ENCODE results near the gene MYRIP. TPM values are rescaled to one million over a fixed set of nuclear protein-coding genes. Genes with fewer than 3 reads are reported as not detected.

Gene MYRIP
- total and polyA plus RNA-seq, 2 experiments from 2014 or later, result 1.5 to 1.8 TPM

DNA sequence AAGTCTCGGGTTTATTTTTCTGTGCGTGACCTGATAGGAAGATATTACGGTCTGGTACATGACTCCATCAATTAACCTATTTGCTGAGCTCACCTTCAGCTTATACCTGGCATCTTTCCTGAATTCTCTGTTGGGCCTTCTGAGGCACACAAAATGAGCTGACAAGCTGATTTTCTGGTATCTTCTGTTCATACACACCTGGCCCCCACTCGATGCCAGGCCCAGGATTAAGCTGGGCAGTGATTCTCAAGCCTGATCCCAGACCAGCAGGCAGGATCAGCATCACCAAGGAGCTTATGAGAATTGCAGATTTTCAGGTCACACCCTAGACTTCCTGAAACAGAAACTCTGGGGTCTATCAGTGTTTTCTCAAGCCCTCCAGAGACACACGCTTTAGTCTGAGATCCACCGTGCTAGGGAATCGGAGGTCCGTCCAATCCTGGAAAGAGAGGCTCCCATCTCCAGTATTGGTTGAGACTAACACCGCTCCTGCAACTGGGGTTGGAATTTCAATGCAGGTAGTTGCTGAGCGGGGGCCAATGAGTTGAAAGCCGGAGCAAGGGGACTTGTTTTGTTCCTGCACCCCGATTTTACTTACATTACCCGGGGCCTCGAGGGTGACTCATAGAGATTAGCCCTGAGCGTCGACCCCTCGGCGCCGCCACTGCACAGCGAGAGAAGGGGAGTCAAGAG is 499.5 kb downstream of the MYRIP start:
- no peaks in the 10 kb centered on the region for H3K27me3 ChIP-seq (ENCODE audit: insufficient read depth)
- TF ChIP-seq ZNF114 (CRISPR knock-in tag; IDR thresholded peaks at IDR 0.05) (no peak), CREB1 (CRISPR knock-in tag; IDR thresholded peaks at IDR 0.05; ENCODE audit: low read depth) (no peak), ZNF331 (CRISPR knock-in tag; IDR thresholded peaks at IDR 0.05; ENCODE audit: low read depth) (no peak), POLR2AphosphoS5 (IDR thresholded peaks at IDR 0.05; ENCODE audit: low read depth) (no peak)
- TF ChIP-seq, protein P1, sequence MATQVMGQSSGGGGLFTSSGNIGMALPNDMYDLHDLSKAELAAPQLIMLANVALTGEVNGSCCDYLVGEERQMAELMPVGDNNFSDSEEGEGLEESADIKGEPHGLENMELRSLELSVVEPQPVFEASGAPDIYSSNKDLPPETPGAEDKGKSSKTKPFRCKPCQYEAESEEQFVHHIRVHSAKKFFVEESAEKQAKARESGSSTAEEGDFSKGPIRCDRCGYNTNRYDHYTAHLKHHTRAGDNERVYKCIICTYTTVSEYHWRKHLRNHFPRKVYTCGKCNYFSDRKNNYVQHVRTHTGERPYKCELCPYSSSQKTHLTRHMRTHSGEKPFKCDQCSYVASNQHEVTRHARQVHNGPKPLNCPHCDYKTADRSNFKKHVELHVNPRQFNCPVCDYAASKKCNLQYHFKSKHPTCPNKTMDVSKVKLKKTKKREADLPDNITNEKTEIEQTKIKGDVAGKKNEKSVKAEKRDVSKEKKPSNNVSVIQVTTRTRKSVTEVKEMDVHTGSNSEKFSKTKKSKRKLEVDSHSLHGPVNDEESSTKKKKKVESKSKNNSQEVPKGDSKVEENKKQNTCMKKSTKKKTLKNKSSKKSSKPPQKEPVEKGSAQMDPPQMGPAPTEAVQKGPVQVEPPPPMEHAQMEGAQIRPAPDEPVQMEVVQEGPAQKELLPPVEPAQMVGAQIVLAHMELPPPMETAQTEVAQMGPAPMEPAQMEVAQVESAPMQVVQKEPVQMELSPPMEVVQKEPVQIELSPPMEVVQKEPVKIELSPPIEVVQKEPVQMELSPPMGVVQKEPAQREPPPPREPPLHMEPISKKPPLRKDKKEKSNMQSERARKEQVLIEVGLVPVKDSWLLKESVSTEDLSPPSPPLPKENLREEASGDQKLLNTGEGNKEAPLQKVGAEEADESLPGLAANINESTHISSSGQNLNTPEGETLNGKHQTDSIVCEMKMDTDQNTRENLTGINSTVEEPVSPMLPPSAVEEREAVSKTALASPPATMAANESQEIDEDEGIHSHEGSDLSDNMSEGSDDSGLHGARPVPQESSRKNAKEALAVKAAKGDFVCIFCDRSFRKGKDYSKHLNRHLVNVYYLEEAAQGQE (IDR thresholded peaks at IDR 0.05; ENCODE audit: unreplicated experiment), result no peak
- peaks cover 11% of the 10 kb centered on the region; the same call in 2 of the 3 replicates for H3K4me1 Mint-ChIP-seq

DNA sequence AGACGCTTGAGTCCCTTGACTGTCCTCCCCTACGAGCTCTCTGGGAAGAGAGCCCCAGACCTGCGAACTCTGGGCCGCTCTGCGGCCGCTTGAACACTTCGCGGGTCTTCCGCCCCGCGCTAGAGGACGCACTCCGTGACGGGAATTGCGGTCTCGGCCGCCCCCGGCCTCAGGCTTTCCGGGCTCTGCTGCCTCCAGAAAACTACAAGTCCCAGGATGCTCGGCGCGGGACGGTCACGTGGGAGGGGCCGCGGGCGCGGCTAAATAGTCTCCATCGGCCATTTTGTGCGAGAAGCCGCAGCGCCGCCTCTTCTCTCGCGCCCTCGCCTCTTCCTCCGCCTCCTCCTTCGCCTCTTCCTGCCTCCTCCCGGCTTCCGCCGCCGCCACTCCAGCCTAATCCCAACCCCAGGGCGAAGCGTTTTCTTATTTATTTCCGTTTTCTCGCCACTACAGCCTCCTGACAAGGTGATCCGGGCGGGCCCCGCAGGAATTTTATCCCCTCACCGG is 500.1 kb downstream of the MYRIP start, which contains the start of gene EIF1B:
Gene EIF1B, plus strand, starts transcription at position 290 of the 507 bp plus-strand sequence. CDS start 235 bp downstream, outside the sequence.
- peaks cover 15% of the 10 kb centered on the region for H3K36me3 ChIP-seq (ENCODE audit: insufficient read depth)
- H3K27ac ChIP-seq (ENCODE audit: low read depth), result peak within 1 kb of the TSS; percentile 98
- H3K27ac Mint-ChIP-seq, result peak within 1 kb of the TSS; percentile 99
- peak within 1 kb of the TSS; percentile 93 for H3K4me3 Mint-ChIP-seq
- peaks cover 11% of the 10 kb centered on the region; the same call in 2 of the 3 replicates for H3K4me1 Mint-ChIP-seq
- H3F3A ChIP-seq (replicated peaks; ENCODE audit: low read depth), result no peaks in the 10 kb centered on the region
- H3K36me3 Mint-ChIP-seq (ENCODE audit: low read depth), result peaks cover 36% of the 10 kb centered on the region
- H3K27me3 ChIP-seq (ENCODE audit: insufficient read depth), result no peaks in the 10 kb centered on the region
- H3K79me2 ChIP-seq (replicated peaks; ENCODE audit: insufficient read depth), result peaks cover 15% of the 10 kb centered on the region
- H3K4me2 ChIP-seq, result peak within 1 kb of the TSS; percentile 85
- peaks cover 2% of the 10 kb centered on the region for H3K27me3 Mint-ChIP-seq (ENCODE audit: insufficient read depth, low read depth, poor library complexity)
- peak within 1 kb of the TSS; percentile 95 for H3K4me3 ChIP-seq
- H3K9me2 ChIP-seq (ENCODE audit: insufficient read depth), result no peaks in the 10 kb centered on the region
- ATAC-seq, result peak; percentile 94
- H3K4me1 ChIP-seq (ENCODE audit: insufficient read depth), result peaks cover 5% of the 10 kb centered on the region; the same call in 1 of the 2 replicates
- no peaks in the 10 kb centered on the region for H4K20me1 ChIP-seq (replicated peaks; ENCODE audit: insufficient read depth)
- peak within 1 kb of the TSS; percentile 95 for H2AFZ ChIP-seq
- DNase-seq (ENCODE audit: low spot score), result peak; percentile 98
- H3K9me3 Mint-ChIP-seq, result no peaks in the 10 kb centered on the region
- TF ChIP-seq ZNF331 (CRISPR knock-in tag; IDR thresholded peaks at IDR 0.05; ENCODE audit: low read depth) (no peak), EZH2 (IDR thresholded peaks at IDR 0.05; ENCODE audit: low read depth, unreplicated experiment) (no peak), CREB1 (CRISPR knock-in tag; IDR thresholded peaks at IDR 0.05; ENCODE audit: low read depth) (peak; percentile 77), POLR2AphosphoS5 (IDR thresholded peaks at IDR 0.05; ENCODE audit: low read depth) (peak; percentile 94), JUNB (IDR thresholded peaks at IDR 0.05; ENCODE audit: unreplicated experiment) (no peak)
- TF ChIP-seq, protein P1 (IDR thresholded peaks at IDR 0.05; ENCODE audit: unreplicated experiment), result no peak
- TF ChIP-seq, protein P2, sequence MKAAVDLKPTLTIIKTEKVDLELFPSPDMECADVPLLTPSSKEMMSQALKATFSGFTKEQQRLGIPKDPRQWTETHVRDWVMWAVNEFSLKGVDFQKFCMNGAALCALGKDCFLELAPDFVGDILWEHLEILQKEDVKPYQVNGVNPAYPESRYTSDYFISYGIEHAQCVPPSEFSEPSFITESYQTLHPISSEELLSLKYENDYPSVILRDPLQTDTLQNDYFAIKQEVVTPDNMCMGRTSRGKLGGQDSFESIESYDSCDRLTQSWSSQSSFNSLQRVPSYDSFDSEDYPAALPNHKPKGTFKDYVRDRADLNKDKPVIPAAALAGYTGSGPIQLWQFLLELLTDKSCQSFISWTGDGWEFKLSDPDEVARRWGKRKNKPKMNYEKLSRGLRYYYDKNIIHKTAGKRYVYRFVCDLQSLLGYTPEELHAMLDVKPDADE (IDR thresholded peaks at IDR 0.05), result peak; percentile 88
- TF ChIP-seq, protein P3, sequence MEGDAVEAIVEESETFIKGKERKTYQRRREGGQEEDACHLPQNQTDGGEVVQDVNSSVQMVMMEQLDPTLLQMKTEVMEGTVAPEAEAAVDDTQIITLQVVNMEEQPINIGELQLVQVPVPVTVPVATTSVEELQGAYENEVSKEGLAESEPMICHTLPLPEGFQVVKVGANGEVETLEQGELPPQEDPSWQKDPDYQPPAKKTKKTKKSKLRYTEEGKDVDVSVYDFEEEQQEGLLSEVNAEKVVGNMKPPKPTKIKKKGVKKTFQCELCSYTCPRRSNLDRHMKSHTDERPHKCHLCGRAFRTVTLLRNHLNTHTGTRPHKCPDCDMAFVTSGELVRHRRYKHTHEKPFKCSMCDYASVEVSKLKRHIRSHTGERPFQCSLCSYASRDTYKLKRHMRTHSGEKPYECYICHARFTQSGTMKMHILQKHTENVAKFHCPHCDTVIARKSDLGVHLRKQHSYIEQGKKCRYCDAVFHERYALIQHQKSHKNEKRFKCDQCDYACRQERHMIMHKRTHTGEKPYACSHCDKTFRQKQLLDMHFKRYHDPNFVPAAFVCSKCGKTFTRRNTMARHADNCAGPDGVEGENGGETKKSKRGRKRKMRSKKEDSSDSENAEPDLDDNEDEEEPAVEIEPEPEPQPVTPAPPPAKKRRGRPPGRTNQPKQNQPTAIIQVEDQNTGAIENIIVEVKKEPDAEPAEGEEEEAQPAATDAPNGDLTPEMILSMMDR (conservative IDR thresholded peaks at IDR 0.05; ENCODE audit: low read depth in 2 of 2), result peak; percentile 77 to 81

More for the DNA sequence above, 499.5 kb downstream of the MYRIP start:
- Histone ChIP-seq H3K4me2 (peak overlapping the region; percentile 84), H2AFZ (peak overlapping the region; percentile 95), H3K79me2 (replicated peaks; ENCODE audit: insufficient read depth) (peaks cover 15% of the 10 kb centered on the region), H3K36me3 (ENCODE audit: insufficient read depth) (peaks cover 15% of the 10 kb centered on the region), H3K4me1 (ENCODE audit: insufficient read depth) (peaks cover 5% of the 10 kb centered on the region; the same call in 1 of the 2 replicates), H3K27ac (ENCODE audit: low read depth) (peak overlapping the region; percentile 74; the same call in 1 of the 2 replicates), H3K4me3 (peak overlapping the region; percentile 95), H3F3A (replicated peaks; ENCODE audit: low read depth) (no peaks in the 10 kb centered on the region), H4K20me1 (replicated peaks; ENCODE audit: insufficient read depth) (no peaks in the 10 kb centered on the region), H3K9me2 (ENCODE audit: insufficient read depth) (no peaks in the 10 kb centered on the region)
- Mint-ChIP-seq H3K36me3 (ENCODE audit: low read depth) (peaks cover 36% of the 10 kb centered on the region), H3K9me3 (no peaks in the 10 kb centered on the region), H3K4me3 (peak overlapping the region; percentile 93), H3K27me3 (ENCODE audit: insufficient read depth, low read depth, poor library complexity) (peaks cover 2% of the 10 kb centered on the region), H3K27ac (peak overlapping the region; percentile 95)
- DNase-seq (ENCODE audit: low spot score) (no peak), ATAC-seq (peak; percentile 50)
